Measurements from ENCODE around the gene FRMD4A.

Gene FRMD4A

GRCh38 chr10:14318007-14318406 lies 12.7 kb downstream of the FRMD4A start:
- TF ChIP-seq, protein P1, sequence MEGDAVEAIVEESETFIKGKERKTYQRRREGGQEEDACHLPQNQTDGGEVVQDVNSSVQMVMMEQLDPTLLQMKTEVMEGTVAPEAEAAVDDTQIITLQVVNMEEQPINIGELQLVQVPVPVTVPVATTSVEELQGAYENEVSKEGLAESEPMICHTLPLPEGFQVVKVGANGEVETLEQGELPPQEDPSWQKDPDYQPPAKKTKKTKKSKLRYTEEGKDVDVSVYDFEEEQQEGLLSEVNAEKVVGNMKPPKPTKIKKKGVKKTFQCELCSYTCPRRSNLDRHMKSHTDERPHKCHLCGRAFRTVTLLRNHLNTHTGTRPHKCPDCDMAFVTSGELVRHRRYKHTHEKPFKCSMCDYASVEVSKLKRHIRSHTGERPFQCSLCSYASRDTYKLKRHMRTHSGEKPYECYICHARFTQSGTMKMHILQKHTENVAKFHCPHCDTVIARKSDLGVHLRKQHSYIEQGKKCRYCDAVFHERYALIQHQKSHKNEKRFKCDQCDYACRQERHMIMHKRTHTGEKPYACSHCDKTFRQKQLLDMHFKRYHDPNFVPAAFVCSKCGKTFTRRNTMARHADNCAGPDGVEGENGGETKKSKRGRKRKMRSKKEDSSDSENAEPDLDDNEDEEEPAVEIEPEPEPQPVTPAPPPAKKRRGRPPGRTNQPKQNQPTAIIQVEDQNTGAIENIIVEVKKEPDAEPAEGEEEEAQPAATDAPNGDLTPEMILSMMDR (conservative IDR thresholded peaks at IDR 0.05; ENCODE audit: control insufficient read depth, insufficient read depth, low read depth, low read length), result no peak
- H3K4me3 ChIP-seq (ENCODE audit: control insufficient read depth, low read depth, low read length), result no peak overlapping the region
- DNase-seq (ENCODE audit: low read depth), result no peak

- TF ChIP-seq, protein P1 (conservative IDR thresholded peaks at IDR 0.05; ENCODE audit: control insufficient read depth, insufficient read depth, low read depth, low read length), result no peak
- no peak overlapping the region for H3K4me3 ChIP-seq (ENCODE audit: control insufficient read depth, low read depth, low read length)
- no peak for DNase-seq (ENCODE audit: low read depth)
Observed at GRCh38 chr10:14312014-14312413, 18.7 kb downstream of the FRMD4A start.

- DNase-seq (ENCODE audit: low read depth), result no peak
- no peak overlapping the region for H3K4me3 ChIP-seq (ENCODE audit: control insufficient read depth, low read depth, low read length)
- TF ChIP-seq, protein P1 (conservative IDR thresholded peaks at IDR 0.05; ENCODE audit: control insufficient read depth, insufficient read depth, low read depth, low read length), result no peak
Observed at GRCh38 chr10:14311206-14311957, 19.3 kb downstream of the FRMD4A start.

DNA sequence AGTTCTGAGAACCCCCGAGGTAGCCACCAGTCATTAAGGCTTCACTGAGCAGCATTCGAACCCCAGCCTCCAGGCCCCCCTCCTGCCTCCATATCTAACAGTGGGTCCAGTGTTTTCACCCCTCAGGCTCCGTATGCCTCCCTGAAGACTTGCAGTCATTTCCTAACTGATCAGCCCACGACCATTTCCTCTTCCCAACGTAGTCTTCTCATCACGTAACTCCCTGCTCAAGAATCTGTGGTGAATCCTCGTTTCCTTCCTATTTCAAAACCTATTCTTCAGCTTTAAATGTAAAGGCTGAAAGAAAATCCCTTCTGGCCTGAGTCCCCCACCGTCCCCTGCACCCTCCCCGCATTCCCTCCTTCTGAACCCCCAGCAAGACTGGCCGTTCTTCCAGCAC lies 21.1 kb downstream of the FRMD4A start:
- H3K4me3 ChIP-seq (ENCODE audit: control insufficient read depth, low read depth, low read length), result no peak overlapping the region
- DNase-seq (ENCODE audit: low read depth), result no peak
- TF ChIP-seq, protein P1 (conservative IDR thresholded peaks at IDR 0.05; ENCODE audit: control insufficient read depth, insufficient read depth, low read depth, low read length), result no peak

DNA sequence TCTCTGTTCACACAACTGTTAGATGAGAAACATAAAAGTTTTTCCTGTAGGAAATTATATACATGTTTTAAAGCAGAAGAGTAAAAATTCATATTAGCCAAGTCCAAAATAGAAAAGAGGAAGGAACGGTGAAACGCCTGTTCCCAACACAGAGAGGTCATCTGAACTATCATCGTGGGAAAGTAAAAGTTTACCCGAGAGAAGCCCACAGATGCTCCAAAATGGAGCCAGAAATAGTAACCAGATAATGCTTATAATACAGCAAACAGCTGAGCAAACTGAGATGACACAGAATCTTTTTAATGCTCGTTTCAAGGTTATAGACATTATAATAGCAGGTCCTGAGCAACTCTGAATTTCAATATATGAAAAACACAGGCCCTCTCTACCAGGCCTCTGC lies 24.5 kb downstream of the FRMD4A start:
- H3K4me3 ChIP-seq (ENCODE audit: control insufficient read depth, low read depth, low read length), result no peak overlapping the region
- TF ChIP-seq, protein P1 (conservative IDR thresholded peaks at IDR 0.05; ENCODE audit: control insufficient read depth, insufficient read depth, low read depth, low read length), result no peak
- no peak for DNase-seq (ENCODE audit: low read depth)

GRCh38 chr10:14304046-14304445 lies 26.7 kb downstream of the FRMD4A start:
- no peak overlapping the region for H3K4me3 ChIP-seq (ENCODE audit: control insufficient read depth, low read depth, low read length)
- TF ChIP-seq, protein P1 (conservative IDR thresholded peaks at IDR 0.05; ENCODE audit: control insufficient read depth, insufficient read depth, low read depth, low read length), result no peak
- no peak for DNase-seq (ENCODE audit: low read depth)
